Right cardiac atrium (tissue), 5 donors: ENCODE results near the gene PYCR2. TPM values are rescaled to one million over a fixed set of nuclear protein-coding genes. Genes with fewer than 3 reads are reported as not detected.
"Not testable (repeated sequence)": the region's sequence is repeated elsewhere in the genome, so short reads cannot be mapped to it uniquely, and the experiment has no call there.

Source experiments
- ATAC-seq, 2 donors: fragments of 200-7000 bp; cut with Tn5 transposase; one replicate each; pipeline versions ENCODE4 v1.8.0 to v1.9.1; 2020; ENCODE audit warnings: moderate library complexity in 2 of 2, mild to moderate bottlenecking in 1 of 2
- DNase-seq, 3 donors: peaks; one replicate each; pipeline ENCODE4 v3.0.0-alpha.2; 2020
- H3K27ac ChIP-seq: one replicate; pipeline ENCODE4 v1.5.1; 2013; ENCODE audit warnings: mild to moderate bottlenecking, low read length, control low read depth, moderate library complexity
- H3K27me3 ChIP-seq: one replicate; pipeline ENCODE4 v1.6.1; 2013; ENCODE audit not compliant: control insufficient read depth, insufficient read depth
- H3K4me1 ChIP-seq: one replicate; pipeline ENCODE4 v1.6.1; 2013; ENCODE audit warnings: low read length; ENCODE audit not compliant: control insufficient read depth, insufficient read depth
- H3K4me3 ChIP-seq: one replicate; pipeline ENCODE4 v1.5.1; 2013; ENCODE audit warnings: low read length, control low read depth
- H3K9me3 ChIP-seq: one replicate; pipeline ENCODE4 v1.6.1; 2013; ENCODE audit warnings: low read length; ENCODE audit not compliant: control insufficient read depth
- WGBS: extraction: QIAGEN DNeasy Blood & Tissue Kit; methylation state at CpG from one replicate; pipeline ENCODE4 v1.1.7; 2013; 5-methylcytosine and 5-hydroxymethylcytosine counted together
- intact Hi-C, 4 donors: fragments of 100-400 bp; cut with DNase I; formaldehyde crosslinking; loops; one replicate each; pipeline versions ENCODE4 v1.11.0 to v1.14.0; 2022 to 2023
- polyA plus RNA-seq: library from polyadenylated mRNA; stranded (reverse); fragments of 200-250 nt; gene quantifications from one replicate; pipeline ENCODE4 v1.2.3, GENCODE V29; 2013
- total RNA-seq, 4 donors: library from RNA; stranded (reverse); fragmentation: NEBNext Ultra II Directional; extraction: Animal tissue kit (Norgen Biotek cat#: 25700); gene quantifications; one replicate each; pipeline ENCODE4 v1.2.1, GENCODE V29; 2021
- donor health status: healthy with polysubstance abuse.
- donor health status: DM: no; HTN: yes; CAD: no.
- donor health status: DM: no; HTN: no; CAD: no.
- donor health status: DM: no; HTN: yes; CAD: no; lungs with severe emphysema.
- donor health status: DM: yes; HTN: yes; CAD: no.

Gene PYCR2
- total and polyA plus RNA-seq, 5 donors, result 57.4 to 76.9 (median 64.2) TPM

GRCh38 chr1:225888898-225889601 lies 35.0 kb downstream of the PYCR2 start, which contains the start of gene LEFTY1:
Gene LEFTY1, minus strand, starts transcription at chr1:225889146. Its CDS starts 80 bp downstream, at chr1:225889066.
- no peaks in the 10 kb centered on the region for H3K27me3 ChIP-seq
- no peak within 1 kb of the TSS for H3K27ac ChIP-seq
- H3K4me3 ChIP-seq, result no peak within 1 kb of the TSS
- no peaks in the 10 kb centered on the region for H3K9me3 ChIP-seq
- no peaks in the 10 kb centered on the region for H3K4me1 ChIP-seq
- intact Hi-C loops, result no loop called here
- ATAC-seq (peak; percentile 18 to 47), DNase-seq (peak in 1 of 3 donors; percentile 22)
- WGBS, result 63% methylated on average over 11 of the region's 11 CpGs

DNA sequence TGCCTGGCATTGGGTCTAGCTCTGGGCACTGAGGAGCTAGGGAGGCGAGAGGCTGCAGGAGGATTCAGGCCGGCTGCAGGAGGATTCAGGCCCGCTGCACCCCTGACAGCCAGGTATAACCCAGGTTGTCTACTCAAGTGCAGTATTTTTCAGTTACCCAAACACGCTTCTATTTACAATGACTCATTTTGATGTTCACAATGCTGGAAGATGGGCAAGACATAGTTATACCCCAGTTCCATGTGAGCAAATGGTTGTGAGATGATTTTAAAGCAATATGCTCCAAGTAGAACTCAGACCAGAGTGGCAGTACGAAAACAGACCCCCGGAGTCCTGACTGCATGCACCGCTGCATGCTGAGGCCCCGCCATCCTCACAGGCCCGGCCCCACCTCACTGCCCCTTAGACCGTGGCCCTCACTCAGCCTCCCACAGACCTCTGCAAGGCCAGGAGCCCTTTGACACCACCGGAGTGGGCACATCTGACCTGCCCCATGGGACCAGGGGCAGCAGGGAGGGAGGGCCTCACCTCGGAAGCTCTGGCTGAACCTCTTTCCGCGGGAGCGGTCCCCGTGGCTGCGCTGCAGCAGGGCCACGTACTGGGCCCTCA lies 35.7 kb downstream of the PYCR2 start:
- intact Hi-C loops, result no loop called here
- DNase-seq (no peak), ATAC-seq (no peak)
- no peaks in the 10 kb centered on the region for H3K4me1 ChIP-seq
- 78% methylated on average over 18 of the region's 18 CpGs for WGBS
- no peak overlapping the region for H3K4me3 ChIP-seq
- H3K27ac ChIP-seq, result no peak overlapping the region
- no peaks in the 10 kb centered on the region for H3K9me3 ChIP-seq
- H3K27me3 ChIP-seq, result no peaks in the 10 kb centered on the region

- H3K27me3 ChIP-seq, H3K9me3 ChIP-seq, ATAC-seq, H3K4me1 ChIP-seq, DNase-seq, H3K27ac ChIP-seq, H3K4me3 ChIP-seq, intact Hi-C loops: not testable (repeated sequence)
- whole genome bisulfite sequencing, result 36% methylated on average over 48 of the region's 56 CpGs
These were observed 36.3 kb downstream of the PYCR2 start for GRCh38 chr1:225887554-225888288.

- ATAC-seq (no peak), DNase-seq (no peak)
- intact Hi-C loops, result no loop called here
- Histone ChIP-seq H3K27me3 (no peaks in the 10 kb centered on the region), H3K27ac (no peak overlapping the region), H3K4me1 (no peaks in the 10 kb centered on the region), H3K4me3 (no peak overlapping the region), H3K9me3 (no peaks in the 10 kb centered on the region)
- 90% methylated on average over 7 of the region's 7 CpGs for WGBS
These were observed 37.1 kb downstream of the PYCR2 start for GRCh38 chr1:225887030-225887314.

- intact Hi-C loops, result no loop called here
- Histone ChIP-seq H3K27ac (no peak overlapping the region), H3K4me1 (peaks cover under 1% of the 10 kb centered on the region), H3K9me3 (no peaks in the 10 kb centered on the region), H3K27me3 (no peaks in the 10 kb centered on the region), H3K4me3 (no peak overlapping the region)
- no peak for ATAC-seq
- no peak for DNase-seq
- WGBS, result 94% methylated on average over 19 of the region's 19 CpGs
These were observed 37.7 kb downstream of the PYCR2 start for GRCh38 chr1:225886159-225887029.

GRCh38 chr1:225885336-225885735 lies 38.7 kb downstream of the PYCR2 start:
- 87% methylated on average over 6 of the region's 6 CpGs for WGBS
- H3K4me3 ChIP-seq, result no peak overlapping the region
- no peaks in the 10 kb centered on the region for H3K9me3 ChIP-seq
- no peaks in the 10 kb centered on the region for H3K27me3 ChIP-seq
- ATAC-seq (no peak), DNase-seq (no peak)
- no peak overlapping the region for H3K27ac ChIP-seq
- intact Hi-C loops, result no loop called here
- H3K4me1 ChIP-seq, result peaks cover 6% of the 10 kb centered on the region

- no peak for DNase-seq
- Histone ChIP-seq H3K27me3 (no peaks in the 10 kb centered on the region), H3K9me3 (no peaks in the 10 kb centered on the region), H3K4me1 (peaks cover 19% of the 10 kb centered on the region), H3K27ac (no peak overlapping the region), H3K4me3 (no peak overlapping the region)
- intact Hi-C loops, result no loop called here
- ATAC-seq, result no peak
- 81% methylated on average over 11 of the region's 11 CpGs for WGBS
These were observed 40.3 kb downstream of the PYCR2 start for GRCh38 chr1:225883616-225884265.

DNA sequence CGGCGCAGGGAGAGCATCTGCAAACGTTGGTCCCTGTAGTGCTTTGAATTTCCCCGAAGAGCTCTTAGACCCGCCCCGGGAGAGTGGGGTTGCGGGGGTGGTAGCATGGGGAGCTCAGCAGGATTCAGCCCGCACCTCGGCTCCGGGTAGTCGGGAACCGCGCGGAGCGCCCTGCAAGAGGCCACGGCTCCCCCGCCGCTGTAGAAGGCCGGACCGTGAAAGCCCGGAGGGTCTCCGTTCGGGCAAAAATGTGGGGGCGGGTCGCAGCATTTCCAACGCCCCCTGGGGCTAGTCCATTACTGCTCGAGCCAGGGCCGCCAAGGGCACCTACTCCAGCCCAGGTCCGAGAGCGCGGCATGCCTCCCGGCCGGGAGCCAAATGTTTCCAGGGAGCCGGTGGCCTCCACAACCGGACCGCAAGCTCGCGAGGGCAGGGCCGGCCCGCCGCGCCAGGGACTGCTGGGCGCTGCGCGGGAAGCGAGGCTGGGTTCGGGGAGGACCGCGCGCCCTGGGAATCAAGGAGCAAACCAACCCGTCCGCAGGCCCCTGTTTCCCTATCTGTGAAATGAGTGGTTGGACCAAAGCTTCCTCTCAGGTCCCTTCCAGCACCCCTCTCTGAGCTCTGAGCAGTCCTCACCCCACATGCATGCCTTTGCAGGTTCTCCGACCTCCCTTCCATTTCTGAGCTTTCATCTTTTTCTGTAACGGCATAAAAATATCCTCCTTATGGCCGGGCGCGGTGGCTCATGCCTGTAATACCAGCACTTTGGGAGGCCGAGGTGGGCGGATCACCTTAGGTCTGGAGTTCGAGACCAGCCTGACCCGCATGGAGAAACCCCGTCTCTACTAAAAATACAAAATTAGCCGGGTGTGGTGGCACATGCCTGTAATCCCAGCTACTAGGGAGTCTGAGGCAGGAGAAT lies 41.1 kb downstream of the PYCR2 start:
- intact Hi-C loops, result no loop called here
- DNase-seq (peak; percentile 65 to 89 (median 88)), ATAC-seq (peak; percentile 44 to 56)
- no peaks in the 10 kb centered on the region for H3K27me3 ChIP-seq
- H3K9me3 ChIP-seq, result no peaks in the 10 kb centered on the region
- 6% methylated on average over 63 of the region's 63 CpGs for WGBS
- H3K27ac ChIP-seq, result peak overlapping the region; percentile 56
- peak overlapping the region; percentile 53 for H3K4me3 ChIP-seq
- H3K4me1 ChIP-seq, result peaks cover 24% of the 10 kb centered on the region

- peak; percentile 95 to 98 (median 98) for DNase-seq
- H3K27me3 ChIP-seq, result no peaks in the 10 kb centered on the region
- under 1% methylated on average over 64 of the region's 64 CpGs for WGBS
- H3K9me3 ChIP-seq, result no peaks in the 10 kb centered on the region
- peaks cover 28% of the 10 kb centered on the region for H3K4me1 ChIP-seq
- peak within 1 kb of the TSS; percentile 53 for H3K4me3 ChIP-seq
- H3K27ac ChIP-seq, result peak within 1 kb of the TSS; percentile 67
- peak; percentile 92 to 94 for ATAC-seq
- intact Hi-C loops, result no loop called here
These were observed 41.9 kb downstream of the PYCR2 start, which contains the start of gene TMEM63A for GRCh38 chr1:225881959-225882693. Gene TMEM63A, minus strand, starts transcription at chr1:225882380. Its CDS starts 4,800 bp downstream, at chr1:225877580.
